Chondrocyte (in vitro differentiated cells): ENCODE data around the gene BPIFA1. TPM values are rescaled to one million over a fixed set of nuclear protein-coding genes. Genes with fewer than 3 reads are reported as not detected.

Source experiments
- DNase-seq: peaks from one replicate; pipeline ENCODE4 v3.0.0; 2021; ENCODE audit warnings: mixed read lengths, low spot score
- H3K27ac Mint-ChIP-seq: one replicate; pipeline ENCODE4 v1.8.0; 2021; ENCODE audit warnings: mild to moderate bottlenecking, moderate library complexity, mixed read lengths; ENCODE audit not compliant: unreplicated experiment
- H3K27me3 Mint-ChIP-seq: 2 replicates; pipeline ENCODE4 v1.8.0; 2021; ENCODE audit warnings: low read depth, mixed read lengths
- H3K36me3 Mint-ChIP-seq: 2 replicates; pipeline ENCODE4 v1.8.0; 2021; ENCODE audit warnings: low read depth, mixed read lengths
- H3K4me1 Mint-ChIP-seq: 2 replicates; pipeline ENCODE4 v1.8.0; 2021; ENCODE audit warnings: low read depth, mild to moderate bottlenecking, mixed read lengths
- H3K4me3 Mint-ChIP-seq: one replicate; pipeline ENCODE4 v1.8.0; 2021; ENCODE audit warnings: mild to moderate bottlenecking, moderate library complexity, mixed read lengths; ENCODE audit not compliant: unreplicated experiment
- H3K9me3 Mint-ChIP-seq: 2 replicates; pipeline ENCODE4 v1.8.0; 2021; ENCODE audit warnings: low read depth, mixed read lengths
- CTCF ChIP-seq: fragments of 200-600 bp; sonication (generic); IDR thresholded peaks from 2 replicates; pipeline ENCODE4 v1.5.0; 2021; ENCODE audit warnings: antibody characterized with exemption, mild to moderate bottlenecking, moderate library complexity
- total RNA-seq: library from RNA; stranded (reverse); gene quantifications from 3 replicates; pipeline ENCODE4 v1.2.1, GENCODE V29; 2021

Gene BPIFA1
- total RNA-seq, 1 donor from 2014 or later: not detected

GRCh38 chr20:33275871-33276270 lies 40.1 kb downstream of the BPIFA1 start:
- DNase-seq: peak; percentile 27

GRCh38 chr20:33276303-33277113 lies 40.7 kb downstream of the BPIFA1 start:
- peak; percentile 59 for DNase-seq
- no peaks in the 10 kb centered on the region for H3K9me3 Mint-ChIP-seq
- no peaks in the 10 kb centered on the region for H3K36me3 Mint-ChIP-seq
- H3K4me1 Mint-ChIP-seq: no peaks in the 10 kb centered on the region
- TF ChIP-seq CTCF: no peak
- no peak overlapping the region for H3K4me3 Mint-ChIP-seq
- no peak overlapping the region for H3K27ac Mint-ChIP-seq
- peaks cover 70% of the 10 kb centered on the region for H3K27me3 Mint-ChIP-seq

More at GRCh38 chr20:33275871-33276270, 40.1 kb downstream of the BPIFA1 start:
- Mint-ChIP-seq H3K27me3 (peaks cover 73% of the 10 kb centered on the region), H3K9me3 (no peaks in the 10 kb centered on the region), H3K4me1 (no peaks in the 10 kb centered on the region), H3K27ac (no peak overlapping the region), H3K4me3 (no peak overlapping the region), H3K36me3 (no peaks in the 10 kb centered on the region)
- no peak for TF ChIP-seq CTCF

GRCh38 chr20:33277471-33278441 lies 42.0 kb downstream of the BPIFA1 start:
- peaks cover 60% of the 10 kb centered on the region for H3K27me3 Mint-ChIP-seq
- no peaks in the 10 kb centered on the region for H3K4me1 Mint-ChIP-seq
- no peaks in the 10 kb centered on the region for H3K36me3 Mint-ChIP-seq
- DNase-seq: no peak
- no peak overlapping the region for H3K27ac Mint-ChIP-seq
- no peak overlapping the region for H3K4me3 Mint-ChIP-seq
- H3K9me3 Mint-ChIP-seq: no peaks in the 10 kb centered on the region
- no peak for TF ChIP-seq CTCF

GRCh38 chr20:33278700-33279099 lies 42.9 kb downstream of the BPIFA1 start:
- DNase-seq: no peak
- no peaks in the 10 kb centered on the region for H3K9me3 Mint-ChIP-seq
- no peak for TF ChIP-seq CTCF
- no peaks in the 10 kb centered on the region for H3K4me1 Mint-ChIP-seq
- peaks cover 60% of the 10 kb centered on the region for H3K27me3 Mint-ChIP-seq
- no peaks in the 10 kb centered on the region for H3K36me3 Mint-ChIP-seq
- no peak overlapping the region for H3K27ac Mint-ChIP-seq
- H3K4me3 Mint-ChIP-seq: no peak overlapping the region

- H3K27ac Mint-ChIP-seq: no peak overlapping the region
- no peaks in the 10 kb centered on the region for H3K4me1 Mint-ChIP-seq
- no peak for DNase-seq
- no peak for TF ChIP-seq CTCF
- no peak overlapping the region for H3K4me3 Mint-ChIP-seq
- H3K27me3 Mint-ChIP-seq: peaks cover 60% of the 10 kb centered on the region
- H3K9me3 Mint-ChIP-seq: no peaks in the 10 kb centered on the region
- H3K36me3 Mint-ChIP-seq: no peaks in the 10 kb centered on the region
Measured at GRCh38 chr20:33279261-33279910, 43.6 kb downstream of the BPIFA1 start.
